HepG2 (cell line): ENCODE measurements around the gene SLC2A2. TPM values are rescaled to one million over a fixed set of nuclear protein-coding genes. Genes with fewer than 3 reads are reported as not detected.

Experiments used
- BORCS8-MEF2B ChIP-seq: sonication (generic); formaldehyde crosslinking; IDR thresholded peaks from 2 replicates; pipeline ENCODE4 v1.8.0; 2022; ENCODE audit warnings: mild to moderate bottlenecking, missing genetic modification reagents
- CEBPB ChIP-seq: IDR thresholded peaks from 2 replicates; pipeline ENCODE4 v1.6.1; 2011; ENCODE audit warnings: low read depth, low read length, improper control_type of control experiment, borderline replicate concordance
- HIVEP1 ChIP-seq: sonication (generic); formaldehyde crosslinking; IDR thresholded peaks from 2 replicates; pipeline ENCODE4 v1.4.0; 2020; ENCODE audit warnings: mild to moderate bottlenecking, missing genetic modification reagents
- JDP2 ChIP-seq: sonication (generic); formaldehyde crosslinking; IDR thresholded peaks from 2 replicates; pipeline ENCODE4 v1.8.1; 2022; ENCODE audit warnings: missing genetic modification reagents, borderline replicate concordance
- KLF11 ChIP-seq: IDR thresholded peaks from 2 replicates; pipeline ENCODE4 v1.6.1; 2016; ENCODE audit warnings: missing compliant biosample characterization
- KMT2B ChIP-seq: IDR thresholded peaks from 2 replicates; pipeline ENCODE4 v1.6.1; 2016; ENCODE audit warnings: missing genetic modification reagents, missing compliant biosample characterization
- MAFF ChIP-seq: IDR thresholded peaks from 2 replicates; pipeline ENCODE4 v1.6.1; 2011; ENCODE audit warnings: low read depth, low read length, improper control_type of control experiment
- MAFK ChIP-seq, 2 experiments: IDR thresholded peaks in 1 of 2; conservative IDR thresholded peaks in 1 of 2; 2 replicates each; pipeline ENCODE4 v1.6.1; 2011; ENCODE audit warnings: improper control_type of control experiment in 2 of 2, low read length in 2 of 2
- MBNL3 ChIP-seq: fragments of 250-450 bp; sonication (Bioruptor Pico); conservative IDR thresholded peaks from 2 replicates; pipeline ENCODE4 v1.8.0; 2022; ENCODE audit warnings: mild to moderate bottlenecking, inconsistent platforms
- MXD1 ChIP-seq: sonication (generic); formaldehyde crosslinking; IDR thresholded peaks from 2 replicates; pipeline ENCODE4 v1.4.0; 2020; ENCODE audit warnings: mild to moderate bottlenecking, missing genetic modification reagents
- NR2F2 ChIP-seq: IDR thresholded peaks from 2 replicates; pipeline ENCODE4 v1.6.1; 2012; ENCODE audit warnings: low read depth, inconsistent platforms, borderline replicate concordance
- PREB ChIP-seq: sonication (generic); formaldehyde crosslinking; IDR thresholded peaks from 2 replicates; pipeline ENCODE4 v1.4.0; 2020; ENCODE audit warnings: missing genetic modification reagents
- SUZ12 ChIP-seq: fragments of 150-350 bp; IDR thresholded peaks from 2 replicates; pipeline ENCODE4 v1.6.1; 2014; ENCODE audit warnings: low read depth, low read length
- TRAFD1 ChIP-seq: sonication (generic); formaldehyde crosslinking; IDR thresholded peaks from 2 replicates; pipeline ENCODE4 v1.5.1; 2020; ENCODE audit warnings: missing genetic modification reagents, mild to moderate bottlenecking, borderline replicate concordance
- ZFP36 ChIP-seq: fragments of 150-350 bp; IDR thresholded peaks from 2 replicates; pipeline ENCODE4 v1.6.1; 2018; ENCODE audit warnings: borderline replicate concordance, low read length, low read depth; ENCODE audit not compliant: partially characterized antibody
- ZNF292 ChIP-seq: sonication (generic); formaldehyde crosslinking; IDR thresholded peaks from 2 replicates; pipeline ENCODE4 v1.8.1; 2022; ENCODE audit warnings: mild to moderate bottlenecking, low read depth, missing genetic modification reagents, borderline replicate concordance
- ZNF335 ChIP-seq: sonication (generic); formaldehyde crosslinking; IDR thresholded peaks from 2 replicates; pipeline ENCODE4 v1.4.0; 2020; ENCODE audit warnings: missing genetic modification reagents
- ZNF451 ChIP-seq: sonication (generic); formaldehyde crosslinking; IDR thresholded peaks from 2 replicates; pipeline ENCODE4 v1.5.0; 2020; ENCODE audit warnings: mild to moderate bottlenecking, missing genetic modification reagents
- ZNF616 ChIP-seq: sonication (generic); formaldehyde crosslinking; IDR thresholded peaks from 2 replicates; pipeline ENCODE4 v1.5.0; 2020; ENCODE audit warnings: low read depth, mild to moderate bottlenecking, missing genetic modification reagents
- ZNF883 ChIP-seq: sonication (generic); formaldehyde crosslinking; IDR thresholded peaks from 2 replicates; pipeline ENCODE4 v1.5.1; 2020; ENCODE audit warnings: mild to moderate bottlenecking, missing genetic modification reagents; ENCODE audit errors: not compliant biosample characterization
- ZSCAN29 ChIP-seq: sonication (generic); formaldehyde crosslinking; conservative IDR thresholded peaks from 2 replicates; pipeline ENCODE4 v1.4.0; 2020; ENCODE audit warnings: mild to moderate bottlenecking, missing genetic modification reagents
- polyA plus RNA-seq, 8 experiments: library from polyadenylated mRNA; depleted of rRNA in 3 of 8; stranded (reverse) in 7 of 8; unstranded in 1 of 8; fragments of >200 nt; fragmentation: Illumina TruSeq in 4 of 8; extraction: Trizol in 4 of 8; gene quantifications; 2 replicates each; pipeline versions ENCODE4 v1.2.1 to v1.2.3, GENCODE V29; 2011 to 2016; ENCODE audit warnings: low read depth in 4 of 8, missing spikeins in 1 of 8, mixed read lengths in 1 of 8; ENCODE audit not compliant: insufficient read depth in 1 of 8
- total RNA-seq, 5 experiments: library from RNA; depleted of rRNA; stranded (reverse); fragments of >200 nt; fragmentation: Illumina TruSeq; extraction: Trizol; gene quantifications; 2 replicates each; pipeline ENCODE4 v1.2.3, GENCODE V29; 2016; ENCODE audit warnings: low read depth in 1 of 5
- TF ChIP-seq, protein P1 (sequence below), 2 experiments: sonication (generic) in 1 of 2; formaldehyde crosslinking in 1 of 2; IDR thresholded peaks; 2 replicates each; pipeline versions ENCODE4 v1.4.0 to v1.6.1; 2016 to 2020; ENCODE audit warnings: borderline replicate concordance in 1 of 2, low read depth in 1 of 2, mild to moderate bottlenecking in 1 of 2, missing genetic modification reagents in 1 of 2

SLC2A2 gene
- total and polyA plus RNA-seq, 2 of the 13 experiments (the other 11 are each of a cell fraction or from before 2014, with no cell fraction given), result 19.5 to 23.2 TPM

DNA sequence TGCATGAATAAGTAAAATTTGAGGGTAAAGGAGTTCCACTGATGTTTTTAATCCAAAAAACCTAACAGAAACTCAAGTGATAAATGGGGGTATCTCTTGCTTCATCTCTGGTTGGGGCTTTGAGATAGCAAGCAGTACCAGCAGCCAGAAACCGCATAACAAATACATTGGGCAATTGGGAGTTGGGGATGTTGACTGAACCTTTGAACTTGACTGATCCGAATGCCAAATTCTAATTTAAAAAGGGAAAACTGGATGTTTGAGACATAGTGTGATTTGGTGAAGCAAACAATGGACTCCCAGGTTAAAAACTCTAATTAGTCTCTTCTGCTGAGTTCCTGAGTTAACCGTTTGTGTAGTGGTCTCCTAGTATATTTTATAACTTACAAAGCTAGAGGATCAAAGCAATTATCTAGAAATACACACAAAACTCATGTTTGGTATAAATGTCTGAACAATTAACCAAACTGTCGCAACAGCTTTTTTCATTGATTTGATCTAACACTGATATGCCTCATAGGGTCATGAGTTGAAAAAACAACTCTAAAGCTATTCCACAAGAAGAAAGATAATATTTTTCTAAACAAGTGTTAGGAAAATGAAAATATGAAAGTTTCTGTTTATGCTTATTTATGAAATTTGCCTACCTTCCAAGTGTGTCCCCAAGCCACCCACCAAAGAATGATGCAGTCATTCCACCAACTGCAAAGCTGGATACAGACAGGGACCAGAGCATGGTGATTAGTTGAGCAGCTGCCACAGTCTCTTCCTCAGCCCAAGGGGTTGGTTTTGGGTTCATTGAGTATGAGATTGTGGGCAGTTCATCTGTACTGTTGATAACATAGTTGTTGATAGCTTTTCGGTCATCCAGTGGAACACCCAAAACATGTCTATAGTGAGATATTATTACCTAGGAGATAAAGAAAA is 12.4 kb downstream of the SLC2A2 start (continued):
- peak; percentile 64 for TF ChIP-seq KMT2B
- TF ChIP-seq, protein P1, sequence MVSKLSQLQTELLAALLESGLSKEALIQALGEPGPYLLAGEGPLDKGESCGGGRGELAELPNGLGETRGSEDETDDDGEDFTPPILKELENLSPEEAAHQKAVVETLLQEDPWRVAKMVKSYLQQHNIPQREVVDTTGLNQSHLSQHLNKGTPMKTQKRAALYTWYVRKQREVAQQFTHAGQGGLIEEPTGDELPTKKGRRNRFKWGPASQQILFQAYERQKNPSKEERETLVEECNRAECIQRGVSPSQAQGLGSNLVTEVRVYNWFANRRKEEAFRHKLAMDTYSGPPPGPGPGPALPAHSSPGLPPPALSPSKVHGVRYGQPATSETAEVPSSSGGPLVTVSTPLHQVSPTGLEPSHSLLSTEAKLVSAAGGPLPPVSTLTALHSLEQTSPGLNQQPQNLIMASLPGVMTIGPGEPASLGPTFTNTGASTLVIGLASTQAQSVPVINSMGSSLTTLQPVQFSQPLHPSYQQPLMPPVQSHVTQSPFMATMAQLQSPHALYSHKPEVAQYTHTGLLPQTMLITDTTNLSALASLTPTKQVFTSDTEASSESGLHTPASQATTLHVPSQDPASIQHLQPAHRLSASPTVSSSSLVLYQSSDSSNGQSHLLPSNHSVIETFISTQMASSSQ (IDR thresholded peaks at IDR 0.05; ENCODE audit: low read depth), result peak; percentile 79
- TF ChIP-seq, protein P1 (CRISPR knock-in tag; IDR thresholded peaks at IDR 0.05; ENCODE audit: borderline replicate concordance), result peak; percentile 96
- no peak for TF ChIP-seq BORCS8-MEF2B (CRISPR knock-in tag)
- TF ChIP-seq ZNF883 (CRISPR knock-in tag), result no peak
- TF ChIP-seq TRAFD1 (CRISPR knock-in tag), result no peak
- TF ChIP-seq ZNF335 (CRISPR knock-in tag), result 0 out of 2 replicates have a peak, but pooled peaks have one; percentile 26
- no peak for TF ChIP-seq ZNF451
- TF ChIP-seq MXD1 (CRISPR knock-in tag), result no peak
- no peak for TF ChIP-seq ZFP36
- peak; percentile 98 for TF ChIP-seq CEBPB
- no peak for TF ChIP-seq ZSCAN29 (CRISPR knock-in tag)
- TF ChIP-seq MAFK (conservative IDR thresholded peaks at IDR 0.05 in 1 of 2, IDR thresholded peaks at IDR 0.05 in 1 of 2; ENCODE audit: low read length in 2 of 2), result no peak
- no peak for TF ChIP-seq HIVEP1
- TF ChIP-seq ZNF292, result 0 out of 2 replicates have a peak, but pooled peaks have one; percentile 47
- no peak; the same call in 1 of the 2 replicates for TF ChIP-seq JDP2 (CRISPR knock-in tag)
- no peak for TF ChIP-seq ZNF616
- no peak for TF ChIP-seq PREB
- TF ChIP-seq SUZ12, result no peak
- no peak for TF ChIP-seq MBNL3
- peak; percentile 95 for TF ChIP-seq NR2F2
- TF ChIP-seq MAFF, result no peak
- no peak for TF ChIP-seq KLF11 (CRISPR knock-in tag)
